ENCODE results near the gene CNTN1. TPM values are rescaled to one million over a fixed set of nuclear protein-coding genes. Genes with fewer than 3 reads are reported as not detected.

CNTN1 gene
- total and polyA plus RNA-seq, 2 of the 8 experiments (the other 6 are each of a cell fraction or from before 2014, with no cell fraction given) = 7.2 to 21.8 TPM

DNA sequence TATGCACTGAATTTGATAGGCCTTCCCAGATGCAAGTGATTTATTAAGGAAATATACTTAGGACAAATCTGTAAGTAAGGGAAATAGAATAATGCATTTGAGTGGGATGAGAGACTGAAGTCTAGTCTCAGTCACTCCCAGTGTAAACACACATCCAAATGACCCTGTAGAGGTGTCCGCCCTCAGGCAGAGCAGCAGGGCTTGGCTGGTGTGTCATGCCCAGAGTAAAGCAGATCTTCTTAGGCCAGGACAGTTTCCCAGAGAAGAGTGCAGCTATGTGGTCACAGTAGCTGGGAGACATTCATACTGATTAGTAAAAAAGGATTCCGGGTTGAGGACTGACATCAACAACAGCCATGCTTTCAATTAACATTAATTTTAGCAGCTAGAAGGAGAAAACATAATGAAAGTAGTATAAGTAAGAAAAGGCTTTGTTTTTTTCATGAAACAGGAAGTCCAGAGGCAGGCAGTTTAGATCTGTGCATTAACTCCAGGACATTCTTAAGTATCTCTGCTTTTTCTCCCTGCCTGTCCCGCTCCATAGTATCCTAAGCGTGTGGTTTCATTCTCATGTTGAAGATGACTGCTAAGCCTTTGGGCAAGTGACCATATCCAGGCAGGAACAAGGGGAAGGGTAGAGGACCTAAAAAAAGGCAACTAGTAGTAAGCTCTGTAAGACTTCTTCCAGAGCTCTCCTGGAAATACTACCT is 35.7 kb downstream of the CNTN1 start (continued):
- TF ChIP-seq HDAC2 (IDR thresholded peaks at IDR 0.05; ENCODE audit: borderline replicate concordance in 1 of 2, low read depth in 2 of 2, low read length in 2 of 2) = no peak
- no peak for TF ChIP-seq SIRT6 (IDR thresholded peaks at IDR 0.05; ENCODE audit: low read length)

Data from H1 (cell line).